Measurements from ENCODE around the gene CD59. TPM values are rescaled to one million over a fixed set of nuclear protein-coding genes. Genes with fewer than 3 reads are reported as not detected.
A peak's percentile ranks its signal among the peaks of the same experiment; 100 is the strongest.

The CD59 gene
- total RNA-seq, 1 donor from 2014 or later = 468 TPM

DNA sequence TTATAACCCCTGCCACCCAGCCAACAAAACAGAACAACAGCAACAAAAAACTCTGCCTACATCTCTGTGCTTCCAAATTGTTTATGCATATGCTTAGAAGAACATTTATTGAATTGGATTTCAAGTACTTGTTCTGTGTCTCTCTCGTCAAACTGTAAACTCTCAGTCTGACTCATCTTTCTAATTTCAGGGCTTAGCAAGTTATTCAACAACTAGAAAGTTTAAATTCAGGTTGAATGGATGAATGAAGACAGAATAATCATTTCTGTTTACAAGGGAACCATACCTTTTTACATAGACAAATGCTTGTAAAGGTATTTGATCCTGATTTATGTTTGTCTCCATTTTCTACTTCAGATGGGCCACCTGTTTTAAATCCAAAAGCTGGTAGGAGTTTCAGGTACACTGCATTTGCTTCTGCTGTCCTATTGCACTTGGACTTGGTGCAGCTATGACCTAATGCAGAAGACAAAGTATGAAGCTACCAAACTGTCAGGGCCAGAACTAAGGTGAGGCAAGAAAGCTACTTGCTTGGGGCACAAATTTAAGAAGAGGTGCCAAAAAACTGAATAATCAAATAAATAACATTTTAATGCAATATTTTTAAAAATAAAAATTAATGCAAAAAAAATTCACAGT, 39.7 kb upstream of the CD59 start:
- no peak overlapping the region for H3K4me3 ChIP-seq (ENCODE audit: low read depth, low read length)
- no peak for DNase-seq (ENCODE audit: low read depth)
- TF ChIP-seq, protein P1, sequence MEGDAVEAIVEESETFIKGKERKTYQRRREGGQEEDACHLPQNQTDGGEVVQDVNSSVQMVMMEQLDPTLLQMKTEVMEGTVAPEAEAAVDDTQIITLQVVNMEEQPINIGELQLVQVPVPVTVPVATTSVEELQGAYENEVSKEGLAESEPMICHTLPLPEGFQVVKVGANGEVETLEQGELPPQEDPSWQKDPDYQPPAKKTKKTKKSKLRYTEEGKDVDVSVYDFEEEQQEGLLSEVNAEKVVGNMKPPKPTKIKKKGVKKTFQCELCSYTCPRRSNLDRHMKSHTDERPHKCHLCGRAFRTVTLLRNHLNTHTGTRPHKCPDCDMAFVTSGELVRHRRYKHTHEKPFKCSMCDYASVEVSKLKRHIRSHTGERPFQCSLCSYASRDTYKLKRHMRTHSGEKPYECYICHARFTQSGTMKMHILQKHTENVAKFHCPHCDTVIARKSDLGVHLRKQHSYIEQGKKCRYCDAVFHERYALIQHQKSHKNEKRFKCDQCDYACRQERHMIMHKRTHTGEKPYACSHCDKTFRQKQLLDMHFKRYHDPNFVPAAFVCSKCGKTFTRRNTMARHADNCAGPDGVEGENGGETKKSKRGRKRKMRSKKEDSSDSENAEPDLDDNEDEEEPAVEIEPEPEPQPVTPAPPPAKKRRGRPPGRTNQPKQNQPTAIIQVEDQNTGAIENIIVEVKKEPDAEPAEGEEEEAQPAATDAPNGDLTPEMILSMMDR (IDR thresholded peaks at IDR 0.05; ENCODE audit: insufficient read depth, low read length, poor library complexity, severe bottlenecking) = no peak
- no peaks in the 10 kb centered on the region for H3K27me3 ChIP-seq (ENCODE audit: control insufficient read depth, insufficient read depth, low read length)
- no peaks in the 10 kb centered on the region for H3K36me3 ChIP-seq (ENCODE audit: control insufficient read depth, insufficient read depth, low read length)

DNA sequence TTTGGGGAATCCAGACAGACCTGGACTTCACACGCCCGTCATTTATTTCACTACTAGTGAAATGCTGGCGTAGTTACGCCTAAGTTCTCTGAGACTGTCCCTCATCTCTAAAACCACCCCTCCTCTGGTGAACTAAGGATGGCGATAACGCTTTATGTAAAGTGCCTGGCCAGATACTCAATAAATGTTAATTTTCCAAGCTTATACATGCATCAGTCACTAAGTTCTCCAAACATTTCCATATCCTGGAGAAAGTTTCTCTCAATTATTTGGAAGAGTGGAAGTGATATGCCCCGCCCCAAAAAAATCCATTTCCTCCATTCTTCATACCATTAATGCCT, 39.2 kb upstream of the CD59 start:
- DNase-seq (ENCODE audit: low read depth) = no peak
- TF ChIP-seq, protein P1 (IDR thresholded peaks at IDR 0.05; ENCODE audit: insufficient read depth, low read length, poor library complexity, severe bottlenecking) = no peak
- H3K36me3 ChIP-seq (ENCODE audit: control insufficient read depth, insufficient read depth, low read length) = no peaks in the 10 kb centered on the region
- no peak overlapping the region for H3K4me3 ChIP-seq (ENCODE audit: low read depth, low read length)
- H3K27me3 ChIP-seq (ENCODE audit: control insufficient read depth, insufficient read depth, low read length) = no peaks in the 10 kb centered on the region

DNA sequence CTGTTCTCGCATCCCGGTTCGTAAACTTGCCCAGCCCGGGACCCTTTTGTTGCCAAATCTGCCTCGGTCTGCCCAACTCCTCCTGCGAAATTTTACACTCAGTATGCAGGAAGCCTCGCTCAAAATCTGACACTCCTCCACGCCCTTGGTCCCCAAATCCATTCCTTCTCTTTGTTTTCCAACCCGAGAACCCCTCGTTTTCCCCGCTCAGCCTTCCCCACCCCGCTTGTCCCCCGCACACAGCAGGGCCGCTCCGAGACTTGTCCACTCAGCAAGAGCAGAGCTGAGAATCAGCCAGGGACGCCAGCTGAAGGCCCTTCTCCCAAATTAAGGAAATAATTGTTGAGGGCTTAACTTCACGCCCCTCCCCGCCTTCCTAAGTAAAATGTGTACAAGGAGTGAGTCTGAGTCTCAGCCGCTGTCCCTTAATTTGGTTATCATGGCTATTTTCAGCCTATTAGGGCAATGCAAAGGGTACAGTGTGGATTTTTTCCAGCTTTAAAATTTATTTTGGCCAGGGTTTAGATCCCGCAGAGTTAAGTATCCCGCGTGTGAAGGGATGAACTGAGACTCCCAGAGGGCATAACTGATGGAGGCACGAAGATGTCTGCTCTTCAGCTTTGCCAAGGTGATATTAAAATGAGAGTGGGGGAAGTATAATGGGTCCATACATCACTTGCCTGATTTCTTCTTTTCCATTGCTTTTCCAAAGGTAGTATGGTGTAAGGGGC, 38.7 kb upstream of the CD59 start:
- Histone ChIP-seq H3K27me3 (ENCODE audit: control insufficient read depth, insufficient read depth, low read length) (no peaks in the 10 kb centered on the region), H3K36me3 (ENCODE audit: control insufficient read depth, insufficient read depth, low read length) (no peaks in the 10 kb centered on the region), H3K4me3 (ENCODE audit: low read depth, low read length) (peak overlapping the region; percentile 75)
- no peak for DNase-seq (ENCODE audit: low read depth)
- TF ChIP-seq, protein P1 (IDR thresholded peaks at IDR 0.05; ENCODE audit: insufficient read depth, low read length, poor library complexity, severe bottlenecking) = no peak

DNA sequence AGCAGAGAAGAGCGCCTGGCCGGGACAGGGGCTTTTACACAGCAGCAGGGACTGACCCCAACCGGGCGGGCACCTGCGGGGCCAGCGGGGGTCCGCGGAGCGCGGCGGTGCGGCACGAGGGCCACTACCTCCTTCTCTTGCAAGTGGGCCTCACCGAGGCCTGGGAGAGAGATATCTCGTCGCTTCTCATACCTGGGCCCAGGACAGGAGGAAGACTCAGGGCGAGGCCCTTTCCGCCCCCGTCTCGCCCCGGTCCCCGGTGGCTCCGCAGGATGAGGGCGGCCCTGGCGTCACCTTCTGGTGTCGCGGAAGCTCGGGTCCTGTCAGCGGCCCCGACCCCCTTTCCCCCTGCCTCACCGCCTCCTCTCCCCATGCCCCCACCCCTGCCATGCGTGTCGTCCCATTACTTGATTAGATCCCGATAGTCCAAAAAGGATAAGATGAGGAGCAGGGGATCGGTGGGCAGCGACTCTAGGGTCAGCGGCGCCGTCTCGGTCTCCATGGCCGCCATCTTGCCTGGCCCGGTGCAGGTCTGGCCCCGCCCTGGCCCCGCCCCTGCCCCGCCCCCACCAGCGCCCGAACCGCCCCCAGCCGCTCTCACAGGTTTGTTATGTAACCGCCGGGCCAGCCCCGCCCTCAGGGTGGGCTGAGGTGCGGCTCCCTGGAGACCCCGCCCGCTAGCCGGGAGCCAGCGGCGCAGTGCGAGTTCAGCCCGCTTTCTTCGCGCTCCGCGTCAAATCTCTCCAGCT, 37.9 kb upstream of the CD59 start, which contains the start of gene FBXO3:
Gene FBXO3, minus strand, starts transcription at position 534 of the 749 bp plus-strand sequence. Its CDS starts 23 bp downstream, at position 511.
- no peaks in the 10 kb centered on the region for H3K27me3 ChIP-seq (ENCODE audit: control insufficient read depth, insufficient read depth, low read length)
- DNase-seq (ENCODE audit: low read depth) = no peak
- TF ChIP-seq, protein P1 (IDR thresholded peaks at IDR 0.05; ENCODE audit: insufficient read depth, low read length, poor library complexity, severe bottlenecking) = no peak
- H3K36me3 ChIP-seq (ENCODE audit: control insufficient read depth, insufficient read depth, low read length) = no peaks in the 10 kb centered on the region
- peak within 1 kb of the TSS; percentile 75 for H3K4me3 ChIP-seq (ENCODE audit: low read depth, low read length)

DNA sequence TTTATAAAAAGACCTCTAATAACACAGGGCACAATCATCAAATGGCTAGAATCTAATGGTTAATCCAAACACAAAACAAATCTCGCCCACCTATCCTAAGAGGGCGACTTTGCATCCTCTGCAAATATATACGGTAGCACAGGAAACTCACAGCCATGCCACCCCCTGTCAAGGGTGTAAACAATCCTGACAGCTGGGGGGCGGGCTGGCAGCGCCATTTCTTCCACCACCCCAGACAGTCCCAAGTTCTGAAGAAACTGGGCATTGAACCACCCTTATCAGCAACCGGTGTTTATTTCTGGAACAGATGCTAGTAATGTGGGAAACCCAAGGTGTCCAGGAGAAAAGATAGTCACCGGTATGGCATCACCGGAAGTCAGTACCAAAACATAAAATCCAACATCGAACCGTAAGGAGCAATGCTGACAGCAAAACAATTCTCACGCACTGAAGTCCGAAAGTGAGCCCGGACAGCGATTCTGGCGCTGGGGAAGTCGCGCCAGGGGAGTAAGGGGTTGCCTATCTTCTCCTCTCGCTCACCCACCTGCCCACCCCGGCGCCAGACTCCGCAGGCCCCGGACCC, 37.3 kb upstream of the CD59 start:
- DNase-seq (ENCODE audit: low read depth) = no peak
- TF ChIP-seq, protein P1 (IDR thresholded peaks at IDR 0.05; ENCODE audit: insufficient read depth, low read length, poor library complexity, severe bottlenecking) = no peak
- H3K36me3 ChIP-seq (ENCODE audit: control insufficient read depth, insufficient read depth, low read length) = no peaks in the 10 kb centered on the region
- H3K4me3 ChIP-seq (ENCODE audit: low read depth, low read length) = peak overlapping the region; percentile 75
- H3K27me3 ChIP-seq (ENCODE audit: control insufficient read depth, insufficient read depth, low read length) = no peaks in the 10 kb centered on the region

All from kidney epithelial cell (primary cell).